Immature natural killer cell (primary cell): Measurements from ENCODE around the gene RALGAPB. TPM values are rescaled to one million over a fixed set of nuclear protein-coding genes. Genes with fewer than 3 reads are reported as not detected.
"Not testable (repeated sequence)": the region's sequence is repeated elsewhere in the genome, so short reads cannot be mapped to it uniquely, and the experiment has no call there.

Source experiments
- DNase-seq, 3 donors: peaks; one replicate each; pipeline ENCODE4 v3.0.0; 2022; ENCODE audit warnings: mixed read lengths in 1 of 3
- H3K27ac Mint-ChIP-seq, 6 donors: one replicate each; pipeline ENCODE4 v1.8.0; 2020; ENCODE audit warnings: mixed read lengths in 6 of 6, mild to moderate bottlenecking in 5 of 6, inconsistent platforms in 4 of 6, moderate library complexity in 3 of 6
- H3K27me3 Mint-ChIP-seq, 3 donors: one replicate each; pipeline ENCODE4 v1.8.0; 2020 to 2021; ENCODE audit warnings: low read depth in 3 of 3, mild to moderate bottlenecking in 3 of 3, mixed read lengths in 3 of 3, moderate library complexity in 3 of 3, inconsistent platforms in 1 of 3
- H3K36me3 Mint-ChIP-seq, 3 donors: one replicate each; pipeline ENCODE4 v1.8.0; 2020; ENCODE audit warnings: mixed read lengths in 3 of 3, inconsistent platforms in 2 of 3, mild to moderate bottlenecking in 2 of 3
- H3K4me1 Mint-ChIP-seq, 2 donors: one replicate each; pipeline ENCODE4 v1.8.0; 2020; ENCODE audit warnings: inconsistent platforms in 2 of 2, mild to moderate bottlenecking in 2 of 2, mixed read lengths in 2 of 2, moderate library complexity in 1 of 2
- H3K4me3 Mint-ChIP-seq, 5 donors: one replicate each; pipeline ENCODE4 v1.8.0; 2020; ENCODE audit warnings: mild to moderate bottlenecking in 5 of 5, mixed read lengths in 5 of 5, inconsistent platforms in 3 of 5, moderate library complexity in 3 of 5
- H3K9me3 Mint-ChIP-seq, 6 donors: one replicate each; pipeline ENCODE4 v1.8.0; 2020; ENCODE audit warnings: mild to moderate bottlenecking in 6 of 6, mixed read lengths in 6 of 6, inconsistent platforms in 4 of 6, moderate library complexity in 3 of 6
- polyA plus RNA-seq, 3 donors: library from polyadenylated mRNA; unstranded; fragments of 300-500 nt; fragmentation: Illumina TruSeq; gene quantifications; one replicate each; pipeline ENCODE4 v1.2.3, GENCODE V29; 2021

RALGAPB gene
- polyA plus RNA-seq: 10 to 100 TPM in 2 of 3 donors, 1 to 10 TPM in 1; 7.5 to 16.7 (median 14.7) TPM

DNA sequence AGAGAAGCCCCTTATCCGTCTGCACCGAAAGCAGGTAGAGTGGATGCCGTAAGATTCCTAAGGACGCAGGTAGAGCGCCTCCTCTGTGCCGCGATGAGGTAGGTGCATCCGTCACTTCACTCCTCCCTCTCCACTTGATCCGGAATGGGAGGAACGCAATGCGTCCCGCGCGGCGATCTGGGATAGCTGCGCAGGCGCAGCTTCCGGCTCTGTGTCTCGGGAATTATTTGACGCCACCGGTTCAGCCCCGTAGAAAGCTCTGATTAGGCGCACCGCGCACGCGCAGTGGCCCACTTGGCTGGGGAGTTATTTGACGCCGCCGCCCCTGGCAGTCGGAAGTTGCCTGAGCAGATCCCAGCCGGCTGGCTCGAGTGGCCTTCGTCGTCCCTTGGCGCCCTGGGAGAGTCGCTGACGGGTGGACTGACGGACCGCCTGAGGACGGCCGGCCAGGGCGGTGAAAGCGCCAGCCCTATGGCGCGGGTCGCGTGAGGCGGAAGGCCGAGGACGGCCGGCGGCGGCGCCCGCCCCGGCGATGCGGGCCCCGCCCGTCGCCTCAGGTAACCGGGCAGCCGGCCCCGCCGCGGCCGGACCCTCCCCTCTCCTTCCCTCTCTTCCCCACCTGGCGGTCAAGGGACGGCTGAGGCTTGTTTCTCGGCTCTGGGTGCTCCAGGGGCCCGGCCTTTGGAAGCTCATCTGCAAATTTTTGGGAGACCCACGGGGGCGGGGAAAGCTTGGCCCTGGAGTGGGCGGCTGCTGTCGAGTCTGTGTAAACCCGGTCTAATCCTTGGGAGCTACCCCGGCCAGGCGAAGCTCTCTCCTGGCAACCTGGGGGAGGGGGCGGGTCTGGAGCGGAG lies at the start of gene RALGAPB:
Gene RALGAPB, plus strand, starts transcription at position 331 of the 854 bp plus-strand sequence. CDS start 15,590 bp downstream, outside the sequence.
- DNase-seq: peak; percentile 97 to 98 (median 98)
- H3K4me3 Mint-ChIP-seq: peak within 1 kb of the TSS; percentile 90 to 93 (median 92)
- peak within 1 kb of the TSS; percentile 85 to 96 (median 90) for H3K27ac Mint-ChIP-seq
- no peaks in the 10 kb centered on the region for H3K9me3 Mint-ChIP-seq
- H3K36me3 Mint-ChIP-seq: no peaks in the 10 kb centered on the region
- peaks cover 0 to 8% (median 0%) of the 10 kb centered on the region in 3 donors for H3K27me3 Mint-ChIP-seq
- H3K4me1 Mint-ChIP-seq: peaks cover 48 to 58% of the 10 kb centered on the region in 2 donors

DNA sequence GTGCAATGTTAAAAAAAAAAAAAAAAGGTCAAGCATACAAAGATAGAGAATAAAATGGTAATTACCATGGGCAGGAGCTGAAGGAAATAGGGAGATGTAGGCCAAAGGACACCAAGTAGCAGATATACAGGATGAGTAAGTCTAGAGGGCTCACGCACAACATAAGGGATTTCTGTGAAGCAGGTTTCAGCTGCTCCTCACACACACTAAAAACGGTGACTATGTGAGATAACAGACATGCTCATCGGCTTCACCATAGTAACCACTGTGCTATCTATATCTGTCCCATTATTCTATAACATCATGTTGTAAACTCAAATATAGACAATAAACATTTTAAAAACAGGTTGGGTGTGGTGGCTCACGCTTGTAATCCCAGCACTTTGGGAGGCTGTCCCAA lies 49.1 kb upstream of the RALGAPB start:
- Mint-ChIP-seq H3K27me3 (peaks cover 0 to 2% (median 1%) of the 10 kb centered on the region in 3 donors), H3K4me1 (peaks cover 7 to 20% of the 10 kb centered on the region in 2 donors), H3K9me3 (no peaks in the 10 kb centered on the region), H3K27ac (peak overlapping the region in 2 of 6 donors; percentile 12 to 57), H3K4me3 (no peak overlapping the region), H3K36me3 (peaks cover 10 to 74% (median 30%) of the 10 kb centered on the region in 3 donors)
- DNase-seq: no peak

DNA sequence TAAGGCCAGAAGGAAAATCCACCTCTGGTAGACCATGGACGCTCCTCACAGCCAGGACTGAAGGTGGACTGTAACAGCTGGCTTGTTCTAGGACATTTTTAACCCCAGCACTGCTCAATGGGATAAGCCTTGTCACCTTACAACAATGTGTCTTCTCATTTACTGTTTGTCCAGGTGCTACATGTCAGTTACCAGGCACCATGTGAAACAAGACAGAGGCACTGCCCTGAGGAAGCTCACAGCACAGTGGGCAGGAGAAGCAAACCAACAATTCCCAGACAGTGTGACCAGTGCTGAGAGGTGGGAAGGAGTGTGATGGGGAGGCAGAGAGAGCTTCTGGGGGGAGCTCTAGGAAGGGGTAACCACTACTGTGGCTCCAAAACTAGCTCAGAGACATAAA lies 48.2 kb upstream of the RALGAPB start:
- peaks cover 14 to 76% (median 33%) of the 10 kb centered on the region in 3 donors for H3K36me3 Mint-ChIP-seq
- no peaks in the 10 kb centered on the region for H3K9me3 Mint-ChIP-seq
- DNase-seq: no peak
- no peak overlapping the region for H3K4me3 Mint-ChIP-seq
- peaks cover 7 to 25% of the 10 kb centered on the region in 2 donors for H3K4me1 Mint-ChIP-seq
- peak overlapping the region in 2 of 6 donors; percentile 60 to 78 for H3K27ac Mint-ChIP-seq
- H3K27me3 Mint-ChIP-seq: peaks cover 0 to 5% (median 4%) of the 10 kb centered on the region in 3 donors

DNA sequence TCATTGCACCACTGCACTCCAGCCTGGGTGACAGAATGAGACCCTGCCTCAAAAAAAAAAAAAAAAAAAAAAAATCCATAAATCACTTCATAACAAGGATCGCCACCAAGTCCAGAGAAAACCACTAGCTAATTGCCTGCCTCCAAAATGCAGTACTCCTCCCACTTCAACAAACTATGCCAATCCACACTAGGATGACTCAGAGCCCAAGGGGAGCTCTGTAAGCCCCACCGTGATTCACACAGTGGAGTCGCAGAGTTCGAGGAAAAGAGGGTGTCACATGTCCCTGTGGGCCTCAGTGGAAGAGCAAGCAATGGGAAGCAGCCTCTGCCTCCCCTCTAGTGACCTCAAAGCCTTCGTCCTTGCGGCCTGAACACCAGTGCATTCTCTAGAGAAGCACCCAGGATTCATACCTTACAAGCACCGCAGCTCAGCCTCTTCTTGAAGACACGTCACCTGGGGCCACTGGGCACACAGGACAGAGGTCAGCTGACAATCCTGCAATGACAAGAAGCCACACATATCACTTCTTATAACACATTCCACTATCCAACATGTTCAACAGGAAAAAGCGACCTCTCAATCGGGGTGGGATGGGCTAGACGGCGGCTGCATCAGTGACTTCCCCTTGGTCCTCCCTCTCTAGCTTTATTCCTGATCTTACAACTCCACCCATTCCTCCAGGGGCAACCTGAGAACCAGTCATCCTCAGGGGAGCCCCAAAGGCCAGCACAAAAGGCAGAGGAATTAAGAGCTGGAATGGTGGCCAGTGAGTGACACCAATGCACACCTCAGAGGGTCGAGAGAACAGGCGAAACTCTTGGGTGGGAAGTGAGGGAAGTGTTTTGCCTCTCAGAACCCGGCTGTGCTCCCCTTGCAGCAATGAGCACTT lies 46.4 kb upstream of the RALGAPB start:
- Mint-ChIP-seq H3K4me3 (no peak overlapping the region), H3K27me3 (peaks cover 0 to 4% (median 4%) of the 10 kb centered on the region in 3 donors), H3K4me1 (peaks cover 17 to 36% of the 10 kb centered on the region in 2 donors), H3K9me3 (no peaks in the 10 kb centered on the region), H3K36me3 (peaks cover 13 to 64% (median 38%) of the 10 kb centered on the region in 3 donors), H3K27ac (peak overlapping the region in 2 of 6 donors; percentile 40 to 61)
- DNase-seq: no peak

DNA sequence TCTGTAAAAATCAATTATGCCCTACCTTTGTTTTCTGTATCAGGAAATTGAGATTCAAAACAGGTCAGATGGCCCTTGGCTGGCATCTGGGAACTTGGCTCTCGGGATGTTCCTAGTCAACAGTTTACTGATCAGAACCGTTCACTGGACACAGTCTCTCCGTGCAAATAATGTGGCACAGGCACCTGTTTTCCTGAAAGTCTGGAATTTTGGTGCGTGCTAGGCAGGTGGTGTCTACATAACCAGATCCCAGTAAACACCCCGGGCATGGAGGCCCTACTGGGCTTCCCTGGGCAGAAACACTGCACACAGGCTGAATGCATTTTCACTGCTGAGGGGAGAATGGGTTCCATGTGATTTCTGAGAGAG lies 45.0 kb upstream of the RALGAPB start:
- peaks cover 19 to 60% (median 36%) of the 10 kb centered on the region in 3 donors for H3K36me3 Mint-ChIP-seq
- peak overlapping the region in 1 of 6 donors; percentile 9 for H3K27ac Mint-ChIP-seq
- H3K9me3 Mint-ChIP-seq: no peaks in the 10 kb centered on the region
- peaks cover 0 to 4% (median 4%) of the 10 kb centered on the region in 3 donors for H3K27me3 Mint-ChIP-seq
- H3K4me3 Mint-ChIP-seq: no peak overlapping the region
- peaks cover 29 to 43% of the 10 kb centered on the region in 2 donors for H3K4me1 Mint-ChIP-seq
- DNase-seq: no peak

DNA sequence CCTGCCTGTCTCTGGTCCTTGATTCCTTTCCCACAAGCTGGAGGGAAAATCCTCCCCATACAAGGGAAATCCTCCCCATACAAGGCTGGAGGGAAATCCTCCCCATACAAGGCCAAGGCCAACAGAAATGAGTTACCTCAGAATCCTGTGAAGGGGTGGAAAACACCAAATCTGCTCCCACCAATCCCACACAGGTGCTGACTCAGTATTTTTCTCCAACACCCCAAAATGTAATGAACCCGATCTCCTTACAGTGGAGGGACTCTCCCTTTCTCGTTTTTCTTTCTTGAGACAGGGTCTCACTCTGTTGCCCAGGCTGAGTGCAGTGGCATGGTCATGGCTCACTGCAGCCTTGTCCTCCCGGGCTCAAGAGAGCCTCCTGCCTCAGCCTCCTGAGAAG lies 43.8 kb upstream of the RALGAPB start:
- no peaks in the 10 kb centered on the region for H3K9me3 Mint-ChIP-seq
- peaks cover 32 to 50% of the 10 kb centered on the region in 2 donors for H3K4me1 Mint-ChIP-seq
- H3K27me3 Mint-ChIP-seq: peaks cover 0 to 4% (median 4%) of the 10 kb centered on the region in 3 donors
- DNase-seq: no peak
- H3K27ac Mint-ChIP-seq: no peak overlapping the region
- H3K36me3 Mint-ChIP-seq: peaks cover 19 to 54% (median 31%) of the 10 kb centered on the region in 3 donors
- H3K4me3 Mint-ChIP-seq: no peak overlapping the region

DNA sequence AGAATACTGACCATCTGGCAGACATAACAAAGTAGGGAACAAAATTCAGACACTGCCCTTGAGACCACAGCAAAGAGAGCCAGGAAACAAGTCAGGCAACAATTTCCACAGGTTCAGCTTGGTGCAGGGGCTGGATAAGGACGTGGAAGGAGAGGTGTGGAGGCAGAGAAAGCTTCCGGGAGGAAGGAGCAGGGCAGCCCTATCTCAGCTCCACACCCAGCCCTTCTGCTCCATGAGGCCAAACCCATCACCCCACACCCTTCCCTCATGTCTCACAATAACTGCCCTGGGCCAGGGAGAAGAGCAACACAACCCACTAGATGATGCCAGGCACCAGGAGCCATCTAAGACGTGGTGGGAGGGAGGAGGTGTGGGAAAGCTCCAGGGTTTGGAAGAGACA lies 43.3 kb upstream of the RALGAPB start:
- Mint-ChIP-seq H3K27me3 (peaks cover 0 to 4% (median 4%) of the 10 kb centered on the region in 3 donors), H3K4me1 (peaks cover 37 to 55% of the 10 kb centered on the region in 2 donors), H3K27ac (no peak overlapping the region), H3K36me3 (peaks cover 19 to 53% (median 31%) of the 10 kb centered on the region in 3 donors), H3K9me3 (no peaks in the 10 kb centered on the region), H3K4me3 (no peak overlapping the region)
- DNase-seq: no peak

DNA sequence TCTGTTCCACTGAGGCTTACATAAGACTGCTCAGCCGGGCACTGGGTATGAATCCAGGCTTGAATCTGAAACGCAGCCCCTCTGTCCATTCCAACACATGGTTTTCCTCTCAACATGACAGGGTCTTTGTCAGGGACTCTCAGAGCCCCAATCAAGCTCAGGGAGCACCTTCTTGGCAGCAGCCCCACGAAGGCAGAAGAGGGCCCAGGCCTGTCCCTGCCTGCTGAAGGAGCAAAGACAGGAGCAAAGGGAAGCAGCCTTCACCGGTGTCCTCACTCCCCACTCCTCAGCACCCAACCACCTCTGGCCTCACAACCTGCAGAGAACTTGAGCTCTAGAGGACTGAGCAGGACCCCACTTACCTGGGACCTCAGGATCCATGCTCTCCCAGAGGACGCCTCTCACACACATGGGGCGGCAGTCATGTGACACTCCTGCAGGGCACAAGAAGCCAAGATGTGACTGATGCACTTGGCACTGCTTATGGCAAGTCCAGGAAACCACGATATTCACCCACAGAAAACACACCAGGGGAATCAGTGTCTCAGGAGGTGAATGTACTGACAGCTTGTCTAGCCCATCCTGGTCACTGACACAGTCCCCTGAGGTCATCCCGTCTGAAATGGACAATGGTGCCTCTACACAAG lies 41.8 kb upstream of the RALGAPB start:
- H3K9me3 Mint-ChIP-seq: no peaks in the 10 kb centered on the region
- peaks cover 19 to 50% (median 31%) of the 10 kb centered on the region in 3 donors for H3K36me3 Mint-ChIP-seq
- H3K4me3 Mint-ChIP-seq: no peak overlapping the region
- peaks cover 46 to 64% of the 10 kb centered on the region in 2 donors for H3K4me1 Mint-ChIP-seq
- DNase-seq: no peak
- peaks cover 7 to 8% (median 8%) of the 10 kb centered on the region in 3 donors for H3K27me3 Mint-ChIP-seq
- peak overlapping the region in 1 of 6 donors; percentile 22 for H3K27ac Mint-ChIP-seq

DNA sequence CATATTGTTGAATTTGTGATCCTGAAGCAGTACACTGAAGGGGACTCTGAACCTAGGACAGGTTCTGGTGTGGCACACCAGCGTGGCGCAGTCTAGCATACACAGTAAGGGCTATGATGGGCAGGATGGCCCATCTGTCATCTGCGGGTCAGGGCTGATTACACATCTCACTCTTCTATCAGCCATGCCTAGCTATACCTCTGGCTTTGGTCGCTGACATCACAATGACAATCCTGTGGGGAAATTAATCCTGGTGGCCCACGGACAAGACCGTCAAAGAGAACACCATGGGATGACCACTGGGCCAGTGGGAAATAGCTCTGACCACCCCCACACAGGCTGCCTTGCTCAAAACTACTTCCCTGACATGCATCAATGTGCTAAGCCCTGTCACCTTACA lies 40.4 kb upstream of the RALGAPB start:
- Mint-ChIP-seq H3K27ac (peak overlapping the region in 3 of 6 donors; percentile 16 to 25 (median 17)), H3K9me3 (no peaks in the 10 kb centered on the region), H3K27me3 (peaks cover 8 to 11% (median 9%) of the 10 kb centered on the region in 3 donors), H3K4me1 (peaks cover 41 to 57% of the 10 kb centered on the region in 2 donors), H3K36me3 (peaks cover 14 to 35% (median 22%) of the 10 kb centered on the region in 3 donors), H3K4me3 (peak overlapping the region in 1 of 5 donors; percentile 29)
- DNase-seq: no peak

DNA sequence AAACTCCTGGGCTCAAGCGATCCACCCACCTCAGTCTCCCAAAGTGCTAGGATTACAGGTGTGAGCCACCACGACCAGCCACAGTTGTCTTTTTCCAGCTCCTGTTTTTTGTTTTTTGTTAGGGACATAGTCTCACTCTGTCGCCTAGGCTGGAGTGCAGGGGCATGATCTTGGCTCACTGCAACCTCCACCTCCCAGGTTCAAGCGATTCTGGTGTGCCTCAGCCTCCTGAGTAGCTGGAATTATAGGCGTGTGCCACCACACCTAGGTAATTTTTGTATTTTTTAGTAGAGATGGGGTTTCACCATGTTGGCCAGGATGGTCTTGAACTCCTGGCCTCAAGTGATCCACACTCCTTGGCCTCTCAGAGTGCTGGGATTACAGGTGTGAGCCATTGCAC lies 39.8 kb upstream of the RALGAPB start:
- not testable (repeated sequence) for DNase-seq
- Mint-ChIP-seq H3K4me1 (peaks cover 41 to 52% of the 10 kb centered on the region in 2 donors), H3K36me3 (peaks cover 14 to 30% (median 18%) of the 10 kb centered on the region in 3 donors)

DNA sequence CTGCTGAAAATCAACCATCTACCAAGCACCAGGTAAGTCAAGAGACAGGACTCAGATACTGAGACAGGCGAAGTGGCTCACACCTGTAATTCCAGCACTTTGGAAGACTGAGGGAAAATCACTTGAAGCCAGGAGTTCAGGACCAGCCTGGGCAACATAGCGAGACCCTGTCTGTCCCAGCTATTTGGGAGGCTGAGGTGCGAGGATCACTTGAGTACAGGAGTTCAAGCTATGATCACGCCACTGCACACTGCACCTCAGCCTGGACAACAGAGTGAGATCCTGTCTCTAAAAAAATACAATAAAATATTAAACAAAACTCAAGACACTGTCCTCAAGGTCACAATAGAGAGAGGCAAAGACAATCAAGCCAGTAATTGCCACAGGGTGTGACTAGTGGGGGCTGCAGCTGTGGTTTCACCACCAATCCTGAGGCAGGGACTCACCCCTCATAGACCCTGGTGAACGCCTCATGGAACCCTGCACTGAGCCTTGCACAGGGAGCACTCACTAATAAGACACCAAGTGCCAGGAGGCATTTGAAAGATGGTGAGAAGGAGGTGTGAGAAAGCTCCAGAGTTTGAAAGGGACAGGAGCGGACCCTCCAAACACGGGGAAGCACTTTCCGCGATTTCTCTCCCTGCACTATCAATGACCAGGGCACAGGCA lies 39.2 kb upstream of the RALGAPB start:
- Mint-ChIP-seq H3K4me1 (peaks cover 41 to 52% of the 10 kb centered on the region in 2 donors), H3K36me3 (peaks cover 14 to 25% (median 18%) of the 10 kb centered on the region in 3 donors), H3K27me3 (peaks cover 8 to 12% (median 9%) of the 10 kb centered on the region in 3 donors), H3K9me3 (no peaks in the 10 kb centered on the region), H3K27ac (peak overlapping the region; percentile 83 to 97 (median 94)), H3K4me3 (peak overlapping the region; percentile 92 to 98 (median 97))
- DNase-seq: no peak

More for the DNA sequence above, 39.8 kb upstream of the RALGAPB start:
- H3K27ac Mint-ChIP-seq: peak overlapping the region in 1 of 6 donors; percentile 90
- H3K9me3 Mint-ChIP-seq: not testable (repeated sequence)
- peaks cover 8 to 11% (median 9%) of the 10 kb centered on the region in 3 donors for H3K27me3 Mint-ChIP-seq
- H3K4me3 Mint-ChIP-seq: peak overlapping the region in 3 of 5 donors; percentile 12 to 97 (median 55)

DNA sequence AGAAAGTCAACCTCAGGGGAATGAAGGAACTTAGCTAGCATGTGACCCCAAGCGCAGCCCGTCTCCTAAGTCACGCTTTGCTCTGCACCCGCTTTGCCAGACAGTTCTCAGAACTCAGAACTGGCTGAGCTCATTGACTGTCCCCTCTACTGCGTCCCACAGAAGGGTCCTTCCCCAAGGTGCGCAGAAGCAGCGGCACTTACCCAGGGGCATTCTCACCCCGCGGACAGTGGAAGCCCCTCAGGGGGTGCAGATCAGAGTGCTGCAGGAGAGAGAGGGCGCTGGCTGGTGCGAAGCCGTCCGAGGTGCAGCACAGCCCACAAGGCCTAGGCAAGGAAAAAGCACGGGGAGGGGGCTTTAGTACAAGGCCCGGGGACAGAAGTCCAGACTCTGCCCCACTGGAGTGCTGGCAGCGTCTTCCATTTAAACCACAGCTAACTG lies 38.3 kb upstream of the RALGAPB start:
- H3K9me3 Mint-ChIP-seq: no peaks in the 10 kb centered on the region
- peaks cover 7 to 14% (median 8%) of the 10 kb centered on the region in 3 donors for H3K27me3 Mint-ChIP-seq
- DNase-seq: peak in 2 of 3 donors; percentile 13 to 17
- peak overlapping the region; percentile 83 to 97 (median 94) for H3K27ac Mint-ChIP-seq
- peaks cover 10 to 16% (median 11%) of the 10 kb centered on the region in 3 donors for H3K36me3 Mint-ChIP-seq
- H3K4me3 Mint-ChIP-seq: peak overlapping the region; percentile 92 to 98 (median 97)
- H3K4me1 Mint-ChIP-seq: peaks cover 41 to 47% of the 10 kb centered on the region in 2 donors
